HuH-7.5 (cell line): ENCODE measurements around the gene MRS2.
A peak's percentile ranks its signal among the peaks of the same experiment; 100 is the strongest.
"Not testable (repeated sequence)": the region's sequence is repeated elsewhere in the genome, so short reads cannot be mapped to it uniquely, and the experiment has no call there.

Experiments used
- DNase-seq: peaks from one replicate; pipeline ENCODE4 v3.0.0; 2011; ENCODE audit warnings: low spot score

Gene MRS2

GRCh38 chr6:24402697-24403500 lies at the start of gene MRS2:
Gene MRS2, plus strand, starts transcription at chr6:24402936. Its CDS starts 111 bp downstream, at chr6:24403047.
- DNase-seq, result peak; percentile 58

- no peak for DNase-seq
Observed at GRCh38 chr6:24353861-24354260, 48.9 kb upstream of the MRS2 start.

GRCh38 chr6:24355393-24355792 lies 47.3 kb upstream of the MRS2 start:
- DNase-seq, result no peak

GRCh38 chr6:24356310-24356973 lies 46.3 kb upstream of the MRS2 start:
- DNase-seq, result no peak

- no peak for DNase-seq
Observed at GRCh38 chr6:24357336-24358218, 45.2 kb upstream of the MRS2 start, which contains the start of gene DCDC2. Gene DCDC2, minus strand, starts transcription at chr6:24358059. Its CDS starts 309 bp downstream, at chr6:24357750.

- DNase-seq, result no peak
Observed at GRCh38 chr6:24358219-24358821, 44.4 kb upstream of the MRS2 start.

GRCh38 chr6:24359640-24360454 lies 42.9 kb upstream of the MRS2 start:
- DNase-seq, result no peak

GRCh38 chr6:24362363-24362762 lies 40.4 kb upstream of the MRS2 start:
- not testable (repeated sequence) for DNase-seq

- DNase-seq, result not testable (repeated sequence)
Observed at GRCh38 chr6:24365103-24365633, 37.6 kb upstream of the MRS2 start.

- no peak for DNase-seq
Observed at GRCh38 chr6:24374612-24375011, 28.1 kb upstream of the MRS2 start.

GRCh38 chr6:24376871-24377270 lies 25.9 kb upstream of the MRS2 start:
- no peak for DNase-seq

GRCh38 chr6:24378473-24379097 lies 24.2 kb upstream of the MRS2 start:
- DNase-seq, result no peak

- DNase-seq, result no peak
Observed at GRCh38 chr6:24381476-24382219, 21.1 kb upstream of the MRS2 start.

GRCh38 chr6:24382220-24382540 lies 20.6 kb upstream of the MRS2 start:
- DNase-seq, result no peak

- DNase-seq, result not testable (repeated sequence)
Observed at GRCh38 chr6:24382891-24383494, 19.7 kb upstream of the MRS2 start.

GRCh38 chr6:24384369-24385130 lies 18.2 kb upstream of the MRS2 start:
- DNase-seq, result not testable (repeated sequence)

GRCh38 chr6:24385536-24386269 lies 17.0 kb upstream of the MRS2 start:
- no peak for DNase-seq

- no peak for DNase-seq
Observed at GRCh38 chr6:24387818-24388217, 14.9 kb upstream of the MRS2 start.
